Right renal cortex interstitium (tissue), 3 donors: ENCODE data around the gene LIMD2. TPM values are rescaled to one million over a fixed set of nuclear protein-coding genes. Genes with fewer than 3 reads are reported as not detected.

Experiments
- DNase-seq, 3 donors: peaks; one replicate each; pipeline ENCODE4 v3.0.0-alpha.2; 2013; ENCODE audit warnings: low read depth in 3 of 3, low spot score in 2 of 3
- polyA plus RNA-seq, 3 donors: library from polyadenylated mRNA; unstranded; fragments of 120-200 nt; gene quantifications; one replicate each; pipeline ENCODE4 v1.2.1, GENCODE V29; 2013; ENCODE audit not compliant: insufficient read length in 3 of 3

The LIMD2 gene
- polyA plus RNA-seq, 3 donors: 21.5 to 23.1 (median 22.3) TPM

- no peak for DNase-seq
Measured at GRCh38 chr17:63701868-63702720, 2.2 kb upstream of the LIMD2 start.

GRCh38 chr17:63701456-63701820 is 1.5 kb upstream of the LIMD2 start:
- DNase-seq: no peak

GRCh38 chr17:63700528-63701455 is 867 bp upstream of the LIMD2 start:
- DNase-seq: peak in 2 of 3 donors; percentile 17 to 19

- peak in 1 of 3 donors; percentile 9 for DNase-seq
Measured at GRCh38 chr17:63698886-63699637, 863 bp downstream of the LIMD2 start.

- no peak for DNase-seq
Measured at GRCh38 chr17:63698381-63698885, 1.5 kb downstream of the LIMD2 start.

GRCh38 chr17:63697341-63698286 is 2.3 kb downstream of the LIMD2 start:
- no peak for DNase-seq

- DNase-seq: no peak
Measured at GRCh38 chr17:63696381-63696961, 3.5 kb downstream of the LIMD2 start.

GRCh38 chr17:63695889-63696288 is 4.0 kb downstream of the LIMD2 start:
- no peak for DNase-seq

GRCh38 chr17:63694950-63695773 is 4.8 kb downstream of the LIMD2 start:
- no peak for DNase-seq

GRCh38 chr17:63694229-63694949 is 5.5 kb downstream of the LIMD2 start:
- DNase-seq: no peak

- no peak for DNase-seq
Measured at GRCh38 chr17:63693411-63694113, 6.4 kb downstream of the LIMD2 start.

GRCh38 chr17:63692195-63692816 is 7.6 kb downstream of the LIMD2 start:
- no peak for DNase-seq

GRCh38 chr17:63689479-63689878 is 10.4 kb downstream of the LIMD2 start:
- no peak for DNase-seq

GRCh38 chr17:63688396-63689020 is 11.4 kb downstream of the LIMD2 start:
- DNase-seq: no peak

GRCh38 chr17:63686138-63686685 is 13.7 kb downstream of the LIMD2 start:
- no peak for DNase-seq

- no peak for DNase-seq
Measured at GRCh38 chr17:63685578-63685977, 14.3 kb downstream of the LIMD2 start.
